GM18508 (cell line): ENCODE results near the gene PRRX2.
"Not testable (repeated sequence)": the region's sequence is repeated elsewhere in the genome, so short reads cannot be mapped to it uniquely, and the experiment has no call there.

Source experiments
- ATAC-seq: cut with Tn5 transposase; IDR thresholded peaks from one replicate; pipeline ENCODE4 v1.9.1; 2021; ENCODE audit warnings: moderate number of reproducible peaks; ENCODE audit not compliant: insufficient read depth, unreplicated experiment

Gene PRRX2

GRCh38 chr9:129750013-129750638, 84.7 kb downstream of the PRRX2 start:
- no peak for ATAC-seq

GRCh38 chr9:129751841-129752801, 86.7 kb downstream of the PRRX2 start:
- no peak for ATAC-seq

- ATAC-seq: no peak
Measured at GRCh38 chr9:129752900-129753729, 87.7 kb downstream of the PRRX2 start, which contains the start of gene PTGES. Gene PTGES, minus strand, starts transcription at chr9:129753042. Its CDS starts 30 bp downstream, at chr9:129753012.

- ATAC-seq: no peak
Measured at GRCh38 chr9:129755151-129755550, 89.7 kb downstream of the PRRX2 start.

- ATAC-seq: no peak
Measured at GRCh38 chr9:129756191-129756590, 90.7 kb downstream of the PRRX2 start.

GRCh38 chr9:129757045-129757444, 91.6 kb downstream of the PRRX2 start:
- no peak for ATAC-seq

GRCh38 chr9:129759319-129759718, 93.9 kb downstream of the PRRX2 start:
- no peak for ATAC-seq

GRCh38 chr9:129759804-129760502, 94.5 kb downstream of the PRRX2 start:
- ATAC-seq: no peak

GRCh38 chr9:129760784-129761183, 95.3 kb downstream of the PRRX2 start:
- ATAC-seq: not testable (repeated sequence)

GRCh38 chr9:129761293-129761900, 96.0 kb downstream of the PRRX2 start:
- ATAC-seq: no peak

- no peak for ATAC-seq
Measured at GRCh38 chr9:129761901-129762369, 96.5 kb downstream of the PRRX2 start.

GRCh38 chr9:129762370-129762984, 97.0 kb downstream of the PRRX2 start:
- ATAC-seq: not testable (repeated sequence)

- ATAC-seq: no peak
Measured at GRCh38 chr9:129762985-129763926, 97.8 kb downstream of the PRRX2 start.

- ATAC-seq: no peak
Measured at GRCh38 chr9:129765764-129766317, 100.4 kb downstream of the PRRX2 start.

GRCh38 chr9:129768486-129768885, 103.0 kb downstream of the PRRX2 start:
- no peak for ATAC-seq

- no peak for ATAC-seq
Measured at GRCh38 chr9:129769669-129770068, 104.2 kb downstream of the PRRX2 start.

- ATAC-seq: no peak
Measured at GRCh38 chr9:129770741-129771140, 105.3 kb downstream of the PRRX2 start.
